GM15510 (cell line): ENCODE results near the gene HIVEP1.

Source experiments
- POLR2A ChIP-seq: IDR thresholded peaks from 3 replicates; pipeline ENCODE4 v1.6.1; 2011; ENCODE audit warnings: borderline replicate concordance; ENCODE audit not compliant: insufficient read length; ENCODE audit errors: extremely low read depth

The HIVEP1 gene

GRCh38 chr6:12101653-12102312 is 89.7 kb downstream of the HIVEP1 start:
- TF ChIP-seq POLR2A: no peak

- no peak for TF ChIP-seq POLR2A
Measured at GRCh38 chr6:12102350-12102749, 90.2 kb downstream of the HIVEP1 start.

- TF ChIP-seq POLR2A: no peak
Measured at GRCh38 chr6:12103158-12103557, 91.0 kb downstream of the HIVEP1 start.

- TF ChIP-seq POLR2A: no peak
Measured at GRCh38 chr6:12105271-12105670, 93.2 kb downstream of the HIVEP1 start.

GRCh38 chr6:12110523-12111362 is 98.6 kb downstream of the HIVEP1 start:
- TF ChIP-seq POLR2A: no peak

- no peak for TF ChIP-seq POLR2A
Measured at GRCh38 chr6:12111363-12111670, 99.2 kb downstream of the HIVEP1 start.

GRCh38 chr6:12112540-12113189 is 100.6 kb downstream of the HIVEP1 start:
- no peak for TF ChIP-seq POLR2A

GRCh38 chr6:12113190-12113577 is 101.1 kb downstream of the HIVEP1 start:
- no peak for TF ChIP-seq POLR2A

GRCh38 chr6:12114055-12114503 is 102.0 kb downstream of the HIVEP1 start:
- TF ChIP-seq POLR2A: no peak

- no peak for TF ChIP-seq POLR2A
Measured at GRCh38 chr6:12115001-12115400, 102.9 kb downstream of the HIVEP1 start.

- no peak for TF ChIP-seq POLR2A
Measured at GRCh38 chr6:12115492-12115891, 103.4 kb downstream of the HIVEP1 start.

GRCh38 chr6:12116264-12116800 is 104.2 kb downstream of the HIVEP1 start:
- no peak for TF ChIP-seq POLR2A

- TF ChIP-seq POLR2A: no peak
Measured at GRCh38 chr6:12116978-12117377, 104.9 kb downstream of the HIVEP1 start.

- TF ChIP-seq POLR2A: no peak
Measured at GRCh38 chr6:12118607-12119006, 106.5 kb downstream of the HIVEP1 start.

GRCh38 chr6:12119085-12119588 is 107.0 kb downstream of the HIVEP1 start:
- TF ChIP-seq POLR2A: no peak

- TF ChIP-seq POLR2A: no peak
Measured at GRCh38 chr6:12125396-12125795, 113.3 kb downstream of the HIVEP1 start.

GRCh38 chr6:12126051-12126450 is 113.9 kb downstream of the HIVEP1 start:
- no peak for TF ChIP-seq POLR2A
